GOT3 (cell line): ENCODE results near the gene SLF2.
A peak's percentile ranks its signal among the peaks of the same experiment; 100 is the strongest.

ENCODE experiments used
- DNase-seq: peaks from one replicate; lab custom pipeline; 2025; ENCODE audit warnings: mixed read lengths; lab: John Stamatoyannopoulos, UW

Gene SLF2

DNA sequence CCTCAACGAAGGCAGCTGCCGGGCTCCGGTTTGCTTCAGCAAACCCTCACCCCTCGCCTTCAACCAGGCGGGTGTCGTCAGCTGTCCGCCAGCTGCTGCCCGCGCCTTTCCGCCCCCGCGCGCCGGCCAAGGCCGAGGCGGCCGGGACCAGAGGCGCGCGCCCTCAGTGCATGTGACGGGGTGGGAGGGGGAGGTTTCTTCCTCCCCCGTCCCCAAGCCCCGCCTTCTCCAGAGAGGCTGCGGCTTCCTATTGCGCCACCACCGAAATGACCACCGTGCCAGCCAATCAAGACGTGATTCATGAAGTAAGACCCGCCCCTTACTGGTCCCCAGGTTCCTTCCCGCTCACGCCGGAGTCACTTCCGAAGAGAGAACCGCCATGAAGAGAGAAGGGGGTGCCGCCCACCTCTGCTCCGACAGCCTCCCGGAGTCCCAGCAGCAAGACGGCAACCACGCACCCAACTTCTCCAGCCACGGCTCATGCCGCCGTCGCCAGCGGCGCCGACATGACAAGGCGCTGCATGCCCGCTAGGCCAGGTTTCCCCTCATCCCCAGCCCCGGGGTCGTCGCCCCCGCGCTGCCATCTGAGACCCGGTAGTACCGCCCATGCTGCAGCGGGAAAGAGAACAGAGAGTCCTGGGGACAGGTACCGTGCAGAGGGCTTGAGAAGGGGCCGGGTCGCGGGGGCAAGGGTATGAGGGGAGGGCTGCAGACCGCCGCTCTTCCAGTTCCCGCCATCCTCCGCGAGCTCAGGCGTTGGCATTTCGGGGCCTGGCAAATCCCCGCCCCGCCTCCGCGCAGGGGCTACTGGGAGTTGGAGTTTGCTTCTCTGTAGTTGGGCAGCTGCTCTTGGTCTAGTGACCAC, at the start of gene SLF2:
Gene SLF2, plus strand, starts transcription at position 359 of the 865 bp plus-strand sequence. Its CDS starts 148 bp downstream, at position 507.
- peak; percentile 92 for DNase-seq

GRCh38 chr10:100863433-100863832, 49.3 kb upstream of the SLF2 start:
- DNase-seq = no peak

DNA sequence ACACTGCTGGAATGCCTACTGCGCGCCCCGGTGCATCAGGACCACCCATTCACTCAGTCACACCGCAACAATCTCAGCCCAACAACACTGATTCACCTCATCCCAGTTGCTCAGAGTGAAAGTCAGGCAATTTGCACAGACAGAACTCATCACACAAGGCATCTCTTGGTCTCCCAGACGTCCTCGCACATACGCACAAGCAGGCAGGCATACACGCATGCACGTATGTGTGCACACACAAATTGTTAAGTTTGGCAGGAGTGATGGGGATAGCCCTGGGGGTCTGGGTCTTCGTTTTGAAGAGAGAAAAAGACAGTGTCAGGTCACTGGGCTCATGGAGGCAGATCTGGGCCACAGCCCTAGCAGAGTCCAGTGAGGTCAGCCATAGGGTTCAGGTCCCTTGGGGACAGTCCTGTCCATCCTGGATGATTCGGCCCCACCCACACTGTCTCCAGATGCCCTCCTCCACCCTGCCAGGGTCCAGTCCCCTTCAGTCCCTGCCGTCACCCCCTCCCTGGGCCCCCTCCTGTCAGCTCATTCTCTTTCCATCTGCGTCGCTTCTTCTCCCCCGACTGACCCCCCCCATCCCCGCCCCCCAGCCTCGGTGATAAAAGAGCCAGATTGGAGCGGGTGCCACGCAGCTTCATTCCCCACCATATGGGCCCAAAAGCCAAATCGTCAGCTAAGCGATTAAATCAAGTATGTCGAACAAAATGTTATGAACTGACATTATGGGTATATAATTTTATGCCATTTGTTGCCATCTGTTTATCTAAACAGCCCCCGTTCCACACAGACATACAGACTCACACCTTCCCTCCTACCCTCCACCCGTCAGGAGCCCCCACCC, 48.5 kb upstream of the SLF2 start:
- DNase-seq = no peak

DNA sequence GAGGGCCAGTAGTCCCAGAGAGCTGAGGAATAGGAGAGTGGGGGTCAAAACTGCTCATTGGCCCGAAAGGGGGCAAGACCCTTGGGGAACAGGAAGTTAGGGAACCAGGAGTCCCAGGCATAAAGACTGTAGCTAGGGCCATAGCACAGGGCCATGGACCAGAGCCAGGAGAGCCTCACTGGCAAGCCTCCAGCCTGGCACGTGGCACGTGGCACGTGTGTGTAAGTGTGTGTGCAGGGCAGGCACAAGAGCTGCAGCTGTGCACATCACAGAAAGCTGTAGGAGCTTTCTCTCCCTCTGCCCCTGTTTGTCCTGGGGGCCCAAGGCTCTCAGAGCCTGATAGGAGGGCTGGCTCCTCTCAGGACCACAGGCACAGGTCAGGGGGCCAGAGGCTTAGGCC, 47.8 kb upstream of the SLF2 start:
- no peak for DNase-seq

DNA sequence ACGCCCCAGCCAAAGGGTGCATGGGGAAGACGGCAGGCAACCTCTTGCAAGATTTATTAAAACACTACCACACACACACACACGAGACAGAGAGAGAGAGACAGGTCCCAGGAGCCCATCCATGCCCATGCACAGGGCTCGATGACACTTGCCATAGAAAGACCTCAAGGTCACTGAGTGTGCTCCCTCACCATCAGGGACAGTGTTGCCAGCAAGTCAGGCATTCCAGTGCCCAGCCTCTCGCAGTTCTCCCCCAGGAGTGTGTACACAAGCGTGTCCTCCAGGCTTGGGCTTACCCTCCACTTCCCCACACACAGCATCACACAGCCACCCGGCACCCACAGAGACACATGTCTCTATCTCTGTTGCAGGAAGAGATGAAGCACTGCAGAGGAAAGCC, 46.8 kb upstream of the SLF2 start:
- DNase-seq = no peak

DNA sequence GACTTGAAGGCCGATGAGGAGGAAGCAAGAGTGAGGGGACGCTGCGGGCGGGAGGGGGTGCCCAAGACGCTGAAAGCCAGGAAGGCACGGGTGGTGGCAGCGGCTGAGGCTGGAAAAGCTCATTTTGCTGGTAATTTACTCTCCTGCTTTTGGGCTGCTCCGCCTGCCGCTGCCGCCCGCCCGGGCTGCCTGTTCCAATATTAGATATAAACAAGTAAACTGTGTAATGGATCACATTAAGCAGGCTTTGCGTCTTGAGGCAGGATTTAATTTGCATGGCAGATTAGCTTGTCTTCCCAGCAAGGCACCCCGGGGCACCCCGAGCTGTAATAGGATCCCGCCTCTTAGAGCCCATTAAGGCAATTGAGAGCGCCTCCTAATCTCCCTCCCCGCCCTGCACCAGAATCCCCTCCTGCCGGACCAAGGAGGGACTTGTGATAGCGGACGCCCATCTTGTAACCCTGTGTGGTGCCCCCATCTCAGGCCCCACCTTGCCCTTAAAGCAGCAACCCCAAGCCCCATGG, 46.1 kb upstream of the SLF2 start:
- no peak for DNase-seq

DNA sequence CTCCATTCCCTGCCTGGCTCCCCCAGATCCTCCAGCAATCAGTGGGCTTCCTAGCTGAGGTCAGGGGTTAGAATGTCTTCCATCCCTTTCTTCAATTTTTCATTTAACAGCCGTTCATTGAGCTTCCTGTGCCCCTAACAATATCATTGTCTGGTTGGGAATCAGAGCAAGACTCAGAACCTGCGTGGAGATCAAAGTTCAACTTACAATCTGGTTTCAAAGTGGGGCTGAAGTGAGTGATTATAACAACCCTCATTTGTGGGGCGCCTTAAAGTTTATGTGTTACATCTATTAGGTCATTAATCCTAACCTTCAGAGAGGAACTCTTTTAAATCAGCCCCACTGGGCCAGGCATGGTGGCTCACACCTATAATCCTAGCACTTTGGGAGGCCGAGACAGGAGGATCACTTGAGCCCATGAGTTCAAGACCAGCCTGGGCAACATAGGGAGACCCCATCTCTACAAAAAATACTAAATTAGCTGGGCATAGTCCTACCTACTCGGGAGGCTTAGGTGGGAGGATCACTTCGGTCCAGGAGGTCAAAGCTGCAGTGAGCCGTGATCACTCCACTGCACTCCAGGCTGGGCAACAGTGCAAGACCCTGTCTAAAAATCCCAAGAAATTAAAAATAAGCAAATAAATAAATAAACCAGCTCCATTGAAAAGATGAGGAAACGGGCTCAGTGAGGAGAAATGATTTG, 45.4 kb upstream of the SLF2 start:
- no peak for DNase-seq

GRCh38 chr10:100868382-100868781, 44.4 kb upstream of the SLF2 start:
- DNase-seq = no peak

DNA sequence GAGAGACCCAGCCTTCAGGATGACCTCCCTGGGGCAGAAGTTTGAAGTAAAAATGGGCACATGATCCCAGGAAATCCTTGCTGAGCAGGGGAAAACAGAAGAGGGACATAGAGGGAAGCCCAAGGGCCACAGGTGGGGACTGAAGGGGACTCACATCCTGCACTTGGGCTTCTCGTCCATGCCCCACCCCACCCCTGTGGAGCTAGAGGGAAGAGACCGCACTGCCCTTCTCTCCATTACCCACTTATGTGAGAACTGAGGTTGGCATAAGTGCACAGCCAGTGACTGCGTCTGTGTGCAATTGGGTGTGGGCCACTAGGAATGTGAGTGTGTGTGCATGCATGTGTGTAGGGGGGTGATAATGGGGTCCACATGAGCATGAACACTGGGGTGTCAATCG, 43.4 kb upstream of the SLF2 start:
- DNase-seq = no peak

DNA sequence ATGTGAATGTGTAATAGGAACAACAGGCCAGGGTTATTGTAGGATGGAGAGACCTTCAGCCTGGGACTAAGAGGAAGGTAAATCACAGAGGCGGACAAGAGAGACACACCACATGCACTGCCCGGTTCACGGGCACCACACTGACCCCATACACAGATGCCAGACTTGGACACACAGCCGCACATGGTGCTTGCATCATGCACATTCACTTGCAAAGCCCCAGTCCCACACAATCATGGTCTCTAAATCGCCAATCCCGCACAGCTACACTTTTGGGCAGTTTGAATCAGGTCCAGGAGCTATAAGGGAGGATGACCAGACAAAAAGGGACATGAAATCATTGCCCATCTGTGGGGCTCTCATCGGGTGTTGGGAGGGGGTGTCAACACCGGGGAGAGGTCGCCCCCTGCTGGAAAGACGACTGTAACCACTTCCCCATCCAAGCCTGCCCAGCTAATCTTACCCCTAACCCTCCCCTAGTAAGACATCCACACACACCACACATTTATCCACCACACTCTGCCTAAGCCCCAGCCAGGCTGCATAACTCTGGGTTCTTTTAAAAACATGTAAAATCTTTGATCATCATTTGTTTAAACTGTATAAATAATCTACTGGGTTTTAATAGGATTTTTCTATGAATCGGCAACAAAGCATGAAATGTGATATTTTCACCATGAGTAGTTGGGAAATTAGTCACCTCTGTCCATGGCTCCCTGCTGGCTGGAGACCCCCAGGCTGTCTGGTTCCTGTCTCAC, 40.5 kb upstream of the SLF2 start:
- DNase-seq = no peak

DNA sequence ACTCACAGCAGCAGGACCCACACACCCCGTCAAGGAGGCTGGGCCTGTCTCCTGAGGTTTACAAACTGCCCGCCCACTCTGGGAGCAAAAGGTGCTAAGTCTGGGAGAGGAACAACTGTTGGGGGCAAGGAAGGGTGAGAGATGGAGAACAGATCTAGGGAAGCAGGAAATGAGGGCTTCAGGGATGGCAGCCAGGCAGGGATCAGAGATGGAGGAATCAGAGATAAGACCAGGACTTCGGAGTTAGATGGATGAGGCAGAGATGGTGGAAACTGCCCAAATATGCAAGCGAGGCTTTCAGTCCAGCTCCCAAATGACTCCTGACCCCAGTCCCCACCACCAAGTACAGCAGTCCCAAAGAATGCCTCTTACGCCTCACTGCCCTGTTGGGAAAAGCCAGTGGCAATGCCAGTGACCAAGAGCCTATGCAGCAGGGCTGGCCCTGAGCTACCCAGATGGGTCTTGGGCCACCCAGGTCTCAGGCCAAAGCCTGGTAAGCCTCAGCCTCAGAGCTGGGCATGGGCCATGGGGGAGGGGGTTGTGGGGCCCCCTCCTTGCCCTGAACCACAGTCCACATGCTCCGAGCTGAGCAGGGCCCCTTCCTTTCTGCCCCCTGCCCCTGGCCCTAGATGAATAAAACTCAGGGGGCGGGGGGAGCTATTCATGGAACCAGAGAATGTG, 39.5 kb upstream of the SLF2 start:
- no peak for DNase-seq

DNA sequence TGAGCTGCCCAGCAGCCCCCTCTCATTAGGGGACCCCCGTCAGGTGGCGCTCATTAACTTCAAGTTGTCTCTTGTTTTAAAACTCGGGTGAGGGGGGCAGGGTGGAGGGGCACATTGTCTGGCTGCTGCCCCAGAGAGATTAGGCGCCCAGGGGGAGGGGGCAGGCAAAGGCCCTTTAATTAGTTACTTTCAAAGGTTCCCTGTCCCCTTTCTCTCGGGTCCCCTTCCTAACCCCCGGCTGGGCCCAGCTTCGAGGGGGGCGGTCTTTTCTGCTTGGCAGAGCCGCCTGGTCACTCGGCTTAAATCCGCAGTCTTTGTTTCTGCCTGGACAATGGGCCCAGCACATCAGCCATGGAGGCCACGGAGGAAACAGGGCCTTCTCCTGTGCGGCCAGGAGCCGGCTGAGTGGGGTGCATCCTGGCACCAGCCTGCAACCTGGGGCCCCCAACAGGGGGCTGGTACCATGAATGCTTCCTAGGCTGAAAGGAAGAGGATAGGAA, 38.9 kb upstream of the SLF2 start:
- no peak for DNase-seq

DNA sequence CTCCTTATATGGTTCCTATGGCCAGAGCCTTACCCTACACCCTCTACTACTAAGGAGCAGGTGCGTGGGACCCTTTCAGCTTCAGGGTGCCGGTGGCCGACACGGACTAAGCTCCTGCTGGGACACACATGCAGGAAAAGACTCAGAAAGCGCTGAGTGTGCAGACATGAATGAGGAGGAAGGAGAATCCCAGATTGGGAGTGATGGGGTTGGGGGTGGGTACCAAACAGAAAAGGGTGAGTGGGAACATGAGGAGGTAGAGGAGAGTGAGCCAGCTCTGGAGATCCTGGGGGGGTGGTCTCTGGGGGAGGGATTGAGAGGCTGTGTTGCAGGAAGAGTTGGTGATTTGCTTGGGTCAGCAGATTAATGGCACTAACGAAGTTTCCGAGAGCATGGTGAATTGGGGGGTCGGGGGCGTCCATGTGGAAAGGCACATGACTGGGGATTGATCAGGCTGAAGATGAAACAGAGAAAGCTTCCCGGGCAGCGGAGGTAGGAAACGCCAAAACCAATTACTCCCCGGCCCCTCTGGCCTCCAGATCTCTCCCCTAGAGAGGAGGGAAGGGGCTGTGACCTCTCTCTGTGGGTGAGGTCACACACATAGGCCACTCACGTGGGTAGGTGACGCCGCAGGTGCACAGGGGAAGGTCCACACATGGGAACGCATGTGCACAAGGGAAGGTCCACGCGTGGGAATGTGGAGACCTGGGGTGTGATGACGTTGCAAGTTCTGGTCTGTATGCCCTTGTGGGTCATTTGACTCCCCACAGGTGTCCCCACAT, 37.9 kb upstream of the SLF2 start:
- DNase-seq = no peak

GRCh38 chr10:100875484-100876166, 37.1 kb upstream of the SLF2 start:
- no peak for DNase-seq

DNA sequence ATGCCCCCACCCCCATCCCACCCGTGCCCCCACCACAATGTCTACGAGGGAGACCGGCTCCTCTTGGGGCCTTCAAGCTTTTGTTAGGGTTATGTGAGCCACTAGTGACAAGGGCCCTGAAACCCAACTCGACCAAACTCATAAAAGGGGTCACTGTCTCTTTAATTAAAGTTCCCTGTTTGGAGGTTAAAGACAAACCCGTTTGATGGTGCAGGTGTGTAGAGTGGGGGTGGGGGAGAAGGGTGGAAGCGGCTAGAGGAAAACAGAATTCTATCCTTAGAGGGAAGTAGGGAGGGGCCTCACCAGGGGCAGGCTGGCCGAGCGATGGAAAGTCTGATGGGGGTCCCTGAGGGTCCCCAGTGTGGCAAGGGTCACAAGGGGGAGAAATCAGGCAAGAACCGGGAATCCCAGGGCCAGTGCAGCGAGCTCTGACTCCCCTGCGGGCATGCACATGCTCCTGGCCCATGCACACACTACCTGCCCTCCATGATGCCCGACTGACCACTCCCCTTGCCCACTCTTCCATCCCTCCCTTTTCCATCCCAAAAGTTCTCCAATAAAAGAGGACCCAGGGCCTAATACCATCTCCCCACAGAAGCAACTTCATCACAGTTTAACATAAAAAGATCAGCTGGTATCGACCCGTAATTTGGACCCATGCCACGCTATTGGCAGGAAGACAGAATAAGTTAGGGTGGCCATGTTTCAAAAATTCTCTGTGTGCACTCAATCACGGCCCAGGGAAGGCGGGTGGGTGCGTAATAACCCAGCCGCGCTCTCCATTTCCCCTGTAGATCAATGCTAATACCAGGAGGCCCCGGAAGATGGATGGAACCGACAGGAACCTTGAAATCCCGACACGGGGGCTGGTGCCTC, 35.9 kb upstream of the SLF2 start:
- no peak for DNase-seq

DNA sequence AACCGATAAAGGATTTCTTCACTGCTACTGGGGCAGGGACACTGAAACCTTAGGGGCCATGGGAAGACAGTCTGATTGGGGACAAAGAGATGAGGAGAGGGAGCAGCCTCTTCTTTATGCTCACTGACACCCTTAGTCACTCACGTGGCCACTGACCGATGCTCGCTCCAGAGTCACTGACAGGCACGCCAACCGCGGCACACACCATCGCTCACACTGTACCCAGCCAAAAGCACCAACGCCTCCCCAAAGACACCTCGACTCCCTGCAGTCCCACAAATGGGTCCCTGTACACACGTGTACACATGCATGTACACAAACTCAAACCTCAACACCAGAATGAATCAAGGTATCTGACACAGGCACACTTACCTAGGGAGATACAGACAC, 35.3 kb upstream of the SLF2 start:
- no peak for DNase-seq

GRCh38 chr10:100878291-100878910, 34.4 kb upstream of the SLF2 start:
- no peak for DNase-seq
